Measurements from ENCODE around the gene MRPL54.
A peak's percentile ranks its signal among the peaks of the same experiment; 100 is the strongest.

MRPL54 gene

GRCh38 chr19:3722443-3723109 lies 39.9 kb upstream of the MRPL54 start:
- DNase-seq (ENCODE audit: low read depth) = no peak
- no peak for TF ChIP-seq CTCF (IDR thresholded peaks at IDR 0.05; ENCODE audit: insufficient read depth, low read depth, low read length, missing control alignments)
- H3K4me3 ChIP-seq (ENCODE audit: low read depth, low read length) = no peak overlapping the region

GRCh38 chr19:3723110-3723488 lies 39.4 kb upstream of the MRPL54 start:
- no peak for DNase-seq (ENCODE audit: low read depth)
- TF ChIP-seq CTCF (IDR thresholded peaks at IDR 0.05; ENCODE audit: insufficient read depth, low read depth, low read length, missing control alignments) = no peak
- no peak overlapping the region for H3K4me3 ChIP-seq (ENCODE audit: low read depth, low read length)

- no peak overlapping the region for H3K4me3 ChIP-seq (ENCODE audit: low read depth, low read length)
- TF ChIP-seq CTCF (IDR thresholded peaks at IDR 0.05; ENCODE audit: insufficient read depth, low read depth, low read length, missing control alignments) = no peak
- DNase-seq (ENCODE audit: low read depth) = no peak
These were observed 38.6 kb upstream of the MRPL54 start for GRCh38 chr19:3723883-3724282.

GRCh38 chr19:3725121-3725520 lies 37.4 kb upstream of the MRPL54 start:
- H3K4me3 ChIP-seq (ENCODE audit: low read depth, low read length) = no peak overlapping the region
- no peak for TF ChIP-seq CTCF (IDR thresholded peaks at IDR 0.05; ENCODE audit: insufficient read depth, low read depth, low read length, missing control alignments)
- peak; percentile 53 for DNase-seq (ENCODE audit: low read depth)

- DNase-seq (ENCODE audit: low read depth) = no peak
- no peak for TF ChIP-seq CTCF (IDR thresholded peaks at IDR 0.05; ENCODE audit: insufficient read depth, low read depth, low read length, missing control alignments)
- H3K4me3 ChIP-seq (ENCODE audit: low read depth, low read length) = no peak overlapping the region
These were observed 36.7 kb upstream of the MRPL54 start for GRCh38 chr19:3725640-3726310.

- TF ChIP-seq CTCF (IDR thresholded peaks at IDR 0.05; ENCODE audit: insufficient read depth, low read depth, low read length, missing control alignments) = no peak
- H3K4me3 ChIP-seq (ENCODE audit: low read depth, low read length) = no peak overlapping the region
- no peak for DNase-seq (ENCODE audit: low read depth)
These were observed 32.0 kb upstream of the MRPL54 start for GRCh38 chr19:3730457-3730958.

Measured in GM12865 (cell line).